ENCODE measurements around the gene PPM1L.

DNA sequence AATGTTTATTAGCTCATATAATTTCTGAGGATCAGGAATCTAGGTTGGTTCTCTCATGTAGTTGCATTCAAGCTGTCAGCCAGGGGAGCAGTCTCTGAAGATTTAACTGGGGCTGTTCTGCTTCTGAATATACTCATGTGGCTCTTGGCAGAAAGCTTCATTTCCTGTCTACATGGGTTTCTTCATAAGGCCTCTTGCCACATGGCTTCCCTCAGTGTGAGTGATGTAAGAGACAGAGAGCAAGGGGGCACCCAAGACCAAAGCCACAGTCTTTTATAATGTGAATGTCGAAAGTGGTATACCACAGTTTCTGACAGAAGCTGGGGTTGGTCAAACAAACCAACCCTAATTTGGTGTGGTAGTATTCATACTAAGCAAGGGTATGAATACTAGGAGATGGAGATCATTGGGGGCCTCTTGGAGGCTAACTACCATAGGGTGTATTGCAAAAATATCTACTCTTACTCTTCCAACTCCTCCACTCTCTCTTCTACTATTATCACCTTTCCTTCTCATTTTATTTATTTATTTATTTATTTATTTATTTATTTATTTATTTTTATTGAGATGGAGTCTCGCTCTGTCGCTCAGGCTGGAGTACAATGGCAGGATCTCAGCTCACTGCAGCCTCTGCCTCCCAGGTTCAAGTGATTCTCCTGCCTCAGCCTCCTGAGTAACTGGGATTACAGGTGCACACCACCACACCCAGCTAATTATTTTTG, 225.3 kb downstream of the PPM1L start:
- TF ChIP-seq CTCF (IDR thresholded peaks at IDR 0.05) (no peak), POLR2A (IDR thresholded peaks at IDR 0.05) (no peak)
